ENCODE results near the gene LDHA. TPM values are rescaled to one million over a fixed set of nuclear protein-coding genes. Genes with fewer than 3 reads are reported as not detected.

LDHA gene
- total and polyA plus RNA-seq, 2 of the 8 experiments (the other 6 are each of a cell fraction or from before 2014, with no cell fraction given) = 443 to 486 TPM

DNA sequence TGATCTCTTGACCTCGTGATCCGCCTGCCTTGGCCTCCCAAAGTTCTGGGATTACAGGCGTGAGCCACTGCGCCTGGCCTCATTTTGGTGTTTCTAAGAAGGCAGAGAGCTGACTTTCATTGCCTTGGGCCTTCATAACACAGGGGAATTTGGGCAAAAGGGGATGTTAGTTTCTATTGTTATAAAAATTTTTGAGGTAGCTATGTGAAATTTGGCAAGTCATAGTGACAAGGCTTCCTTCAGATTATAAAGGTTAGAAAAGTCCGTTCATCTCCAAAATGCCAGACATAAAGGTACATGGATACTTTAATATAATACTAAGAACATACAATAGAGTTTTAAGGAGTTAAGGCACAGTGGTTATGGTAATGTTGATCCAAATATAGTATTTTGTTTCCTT, 35.0 kb downstream of the LDHA start:
- Histone ChIP-seq H3K9ac (replicated peaks in 1 of 4; ENCODE audit: extremely low read depth in 1 of 4, low read depth in 3 of 4, low read length in 3 of 4) (no peak overlapping the region), H3K9me3 (ENCODE audit: insufficient read depth in 2 of 2, low read depth in 1 of 2, low read length in 1 of 2) (no peaks in the 10 kb centered on the region), H3K4me3 (ENCODE audit: extremely low read depth in 1 of 4, insufficient read depth in 2 of 4, low read depth in 3 of 4, low read length in 4 of 4) (no peak overlapping the region), H2BK15ac (ENCODE audit: low read length) (no peak overlapping the region), H3K27me3 (replicated peaks in 1 of 4; ENCODE audit: control insufficient read depth in 3 of 4, extremely low read depth in 1 of 4, insufficient read depth in 3 of 4, low read length in 3 of 4) (no peaks in the 10 kb centered on the region), H4K5ac (ENCODE audit: insufficient read length, low read depth, low read length) (no peak overlapping the region), H3K79me1 (ENCODE audit: low read depth, low read length) (no peaks in the 10 kb centered on the region), H3K4me2 (ENCODE audit: insufficient read depth in 1 of 2, low read depth in 2 of 2, low read length in 2 of 2) (no peak overlapping the region), H3K23ac (ENCODE audit: insufficient read length) (no peak overlapping the region), H2AFZ (ENCODE audit: low read length) (no peak overlapping the region), H3K4me1 (replicated peaks in 1 of 4; ENCODE audit: control insufficient read depth in 3 of 4, insufficient read depth in 4 of 4, low read length in 3 of 4) (no peaks in the 10 kb centered on the region), H4K8ac (ENCODE audit: extremely low read depth, insufficient read depth, low read length) (no peak overlapping the region), H3K23me2 (ENCODE audit: low read depth, low read length) (no peaks in the 10 kb centered on the region), H2AK5ac (ENCODE audit: low read depth, low read length) (no peak overlapping the region), H3K36me3 (ENCODE audit: control insufficient read depth in 2 of 4, insufficient read depth in 4 of 4, low read length in 3 of 4) (no peaks in the 10 kb centered on the region), H3K79me2 (ENCODE audit: control insufficient read depth in 1 of 2, insufficient read depth in 2 of 2, low read length in 2 of 2) (no peaks in the 10 kb centered on the region), H2BK12ac (ENCODE audit: low read depth, low read length) (no peak overlapping the region), H3K18ac (ENCODE audit: extremely low read depth, low read length) (no peak overlapping the region), H3K4ac (replicated peaks; ENCODE audit: insufficient read length, low read depth, low read length) (no peak overlapping the region), H2BK20ac (ENCODE audit: low read length) (no peak overlapping the region), H4K20me1 (replicated peaks in 1 of 2; ENCODE audit: control insufficient read depth in 1 of 2, insufficient read depth in 2 of 2, low read length in 2 of 2) (no peaks in the 10 kb centered on the region), H2BK120ac (replicated peaks; ENCODE audit: low read depth, low read length) (no peak overlapping the region), H3K27ac (ENCODE audit: low read depth, low read length) (no peak overlapping the region), H2BK5ac (ENCODE audit: low read depth, low read length) (no peak overlapping the region), H4K91ac (replicated peaks; ENCODE audit: insufficient read length, low read length) (no peak overlapping the region), H3K56ac (replicated peaks; ENCODE audit: insufficient read length, low read depth, low read length) (no peak overlapping the region), H3K14ac (ENCODE audit: insufficient read length) (no peak overlapping the region)
- no peak for TF ChIP-seq FOSL1 (IDR thresholded peaks at IDR 0.05; ENCODE audit: insufficient read depth, low read depth, low read length)
- no peak for TF ChIP-seq CHD1 (IDR thresholded peaks at IDR 0.05; ENCODE audit: low read depth, low read length)
- TF ChIP-seq KDM1A (IDR thresholded peaks at IDR 0.05; ENCODE audit: borderline replicate concordance, low read length) = no peak
- TF ChIP-seq, protein P1, sequence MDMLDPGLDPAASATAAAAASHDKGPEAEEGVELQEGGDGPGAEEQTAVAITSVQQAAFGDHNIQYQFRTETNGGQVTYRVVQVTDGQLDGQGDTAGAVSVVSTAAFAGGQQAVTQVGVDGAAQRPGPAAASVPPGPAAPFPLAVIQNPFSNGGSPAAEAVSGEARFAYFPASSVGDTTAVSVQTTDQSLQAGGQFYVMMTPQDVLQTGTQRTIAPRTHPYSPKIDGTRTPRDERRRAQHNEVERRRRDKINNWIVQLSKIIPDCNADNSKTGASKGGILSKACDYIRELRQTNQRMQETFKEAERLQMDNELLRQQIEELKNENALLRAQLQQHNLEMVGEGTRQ (IDR thresholded peaks at IDR 0.05; ENCODE audit: low read length) = no peak
- no peak for TF ChIP-seq SP4 (IDR thresholded peaks at IDR 0.05; ENCODE audit: low read length)
- no peak for TF ChIP-seq RAD21 (IDR thresholded peaks at IDR 0.05 in 1 of 2, conservative IDR thresholded peaks at IDR 0.05 in 1 of 2; ENCODE audit: low read depth in 2 of 2, low read length in 2 of 2)
- TF ChIP-seq SRF (IDR thresholded peaks at IDR 0.05; ENCODE audit: low read depth, low read length) = no peak
- no peak for TF ChIP-seq SIX5 (IDR thresholded peaks at IDR 0.05; ENCODE audit: low read depth, low read length)
- TF ChIP-seq CREB1 (IDR thresholded peaks at IDR 0.05) = no peak
- ChIA-PET POLR2A (ENCODE audit: partially characterized antibody) (no interaction called here), CTCF (ENCODE audit: partially characterized antibody) (interaction anchor here (1.3 kb wide), 1 partner anchor 13 kb away, joined by 3 read pairs; no protein-coding TSS in a partner anchor)
- DNase-seq (ENCODE audit: low read depth in 1 of 2, low spot score in 2 of 2) = no peak
- 91% methylated on average over 5 of the region's 5 CpGs; no CpG with 5 or more reads in 1 of the 2 experiments for WGBS, 2 experiments (ENCODE audit: extremely low coverage in 1 of 2, insufficient coverage in 1 of 2, insufficient read length in 1 of 2, insufficient replicate concordance in 2 of 2, low coverage in 1 of 2, low lambda C conversion rate in 2 of 2, missing lambda C conversion rate in 1 of 2)
- FAIRE-seq = no peak
